C4-2B (cell line): ENCODE data around the gene TUBB2A.
"Not testable (repeated sequence)": the region's sequence is repeated elsewhere in the genome, so short reads cannot be mapped to it uniquely, and the experiment has no call there.

Experiments
- CTCF ChIP-seq: fragments of 450-650 bp; conservative IDR thresholded peaks from 2 replicates; pipeline ENCODE4 v1.5.1; 2017; ENCODE audit warnings: mild to moderate bottlenecking
- ZFX ChIP-seq: fragments of 450-650 bp; IDR thresholded peaks from 2 replicates; pipeline ENCODE4 v1.6.1; 2017

DNA sequence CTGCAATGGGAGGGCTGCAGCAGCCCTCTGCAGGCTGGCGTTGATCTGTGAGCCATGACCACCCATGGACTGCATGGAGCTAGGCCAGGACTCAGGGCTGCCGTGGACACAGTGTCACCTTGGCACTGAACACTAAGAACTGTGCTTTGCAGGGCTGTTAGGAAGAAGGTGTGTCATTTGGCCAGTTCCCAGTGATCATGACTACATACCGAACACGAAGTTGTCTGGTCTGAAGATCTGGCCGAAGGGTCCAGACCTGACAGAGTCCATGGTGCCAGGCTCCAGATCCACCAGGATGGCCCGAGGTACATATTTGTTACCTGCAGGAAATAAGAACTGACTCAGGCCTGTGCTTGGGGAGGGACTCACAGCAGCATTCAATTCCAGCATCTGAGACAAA, 1.9 kb downstream of the TUBB2A start:
- not testable (repeated sequence) for TF ChIP-seq CTCF, ZFX
